Tibial nerve (tissue), 4 donors: ENCODE results near the gene ALKBH3. TPM values are rescaled to one million over a fixed set of nuclear protein-coding genes. Genes with fewer than 3 reads are reported as not detected.

ENCODE experiments used
- DNase-seq, 2 donors: peaks; one replicate each; pipeline ENCODE4 v3.0.0-alpha.2; 2019; ENCODE audit warnings: low spot score in 2 of 2
- H3K27ac ChIP-seq, 4 donors: fragments of 200-600 bp; sonication (generic) in 3 of 4; one replicate each; pipeline ENCODE4 v1.5.1; 2017 to 2019; ENCODE audit warnings: mild to moderate bottlenecking in 1 of 4
- H3K27me3 ChIP-seq, 2 donors: fragments of 200-600 bp; sonication (generic) in 1 of 2; one replicate each; pipeline versions ENCODE4 v1.5.1 to v1.6.0; 2017 to 2019
- H3K36me3 ChIP-seq, 3 donors: fragments of 200-600 bp; sonication (generic); one replicate each; pipeline ENCODE4 v1.5.1; 2018 to 2019
- H3K4me1 ChIP-seq, 4 donors: fragments of 200-600 bp; sonication (generic) in 3 of 4; one replicate each; pipeline ENCODE4 v1.5.1; 2017 to 2019
- H3K4me3 ChIP-seq, 4 donors: fragments of 200-600 bp; sonication (generic) in 3 of 4; one replicate each; pipeline ENCODE4 v1.5.1; 2017 to 2019; ENCODE audit warnings: mild to moderate bottlenecking in 1 of 4, moderate library complexity in 1 of 4
- H3K9me3 ChIP-seq, 4 donors: fragments of 200-600 bp; sonication (generic) in 3 of 4; one replicate each; pipeline ENCODE4 v1.5.1; 2017 to 2019
- CTCF ChIP-seq, 5 experiments: fragments of 200-600 bp in 3 of 5; fragments of 450-650 bp in 2 of 5; sonication (generic) in 3 of 5; IDR thresholded peaks; one replicate each; pipeline ENCODE4 v1.5.1; 2016 to 2019; ENCODE audit warnings: antibody characterized with exemption in 5 of 5, mild to moderate bottlenecking in 3 of 5, moderate library complexity in 2 of 5
- EP300 ChIP-seq, 2 donors: sonication (generic); formaldehyde crosslinking; IDR thresholded peaks; one replicate each; pipeline ENCODE4 v1.6.1; 2017; ENCODE audit warnings: antibody characterized with exemption in 2 of 2, mild to moderate bottlenecking in 1 of 2
- POLR2A ChIP-seq, 2 donors: fragments of 450-650 bp; IDR thresholded peaks; one replicate each; pipeline ENCODE4 v1.6.1; 2017; ENCODE audit warnings: antibody characterized with exemption in 2 of 2, mild to moderate bottlenecking in 2 of 2, moderate library complexity in 2 of 2
- WGBS, 2 donors: methylation state at CpG; one replicate each; pipeline ENCODE4 v1.1.5; 2018; 5-methylcytosine and 5-hydroxymethylcytosine counted together
- total RNA-seq, 4 donors: library from RNA; depleted of rRNA; stranded (reverse); fragments of >200 nt; gene quantifications; one replicate each; pipeline ENCODE4 v1.1.0, GENCODE V29; 2016

The ALKBH3 gene
- total RNA-seq, 4 donors from 2014 or later: 30.4 to 45.0 (median 38.0) TPM

GRCh38 chr11:43916621-43917020 lies 36.0 kb downstream of the ALKBH3 start:
- H3K36me3 ChIP-seq: peaks cover 0 to 71% (median 0%) of the 10 kb centered on the region in 3 donors
- no peaks in the 10 kb centered on the region for H3K9me3 ChIP-seq
- peak overlapping the region in 2 of 4 donors; percentile 4 to 26 for H3K27ac ChIP-seq
- peaks cover 0 to 23% (median 9%) of the 10 kb centered on the region in 4 donors for H3K4me1 ChIP-seq
- no peak overlapping the region for H3K4me3 ChIP-seq
- H3K27me3 ChIP-seq: no peaks in the 10 kb centered on the region
- WGBS, 2 donors: 70 to 81% methylated on average over 2 of the region's 2 CpGs
- DNase-seq: no peak
- TF ChIP-seq EP300 (IDR thresholded peaks at IDR 0.05) (no peak), POLR2A (IDR thresholded peaks at IDR 0.05) (no peak), CTCF (IDR thresholded peaks at IDR 0.05) (no peak)

GRCh38 chr11:43917851-43918250 lies 37.2 kb downstream of the ALKBH3 start:
- WGBS, 2 donors: 44 to 57% methylated on average over 1 of the region's 1 CpG
- Histone ChIP-seq H3K27me3 (no peaks in the 10 kb centered on the region), H3K36me3 (peaks cover 0 to 63% (median 0%) of the 10 kb centered on the region in 3 donors), H3K4me3 (no peak overlapping the region), H3K9me3 (no peaks in the 10 kb centered on the region), H3K4me1 (peaks cover 0 to 36% (median 15%) of the 10 kb centered on the region in 4 donors), H3K27ac (peak overlapping the region in 2 of 4 donors; percentile 90)
- TF ChIP-seq POLR2A (IDR thresholded peaks at IDR 0.05) (no peak), EP300 (IDR thresholded peaks at IDR 0.05) (no peak), CTCF (IDR thresholded peaks at IDR 0.05) (no peak)
- no peak for DNase-seq

GRCh38 chr11:43918662-43919061 lies 38.0 kb downstream of the ALKBH3 start:
- Histone ChIP-seq H3K27ac (peak overlapping the region in 2 of 4 donors; percentile 90), H3K9me3 (no peaks in the 10 kb centered on the region), H3K27me3 (no peaks in the 10 kb centered on the region), H3K36me3 (peaks cover 0 to 55% (median 0%) of the 10 kb centered on the region in 3 donors), H3K4me1 (peaks cover 0 to 44% (median 22%) of the 10 kb centered on the region in 4 donors), H3K4me3 (no peak overlapping the region)
- no peak for DNase-seq
- TF ChIP-seq EP300 (IDR thresholded peaks at IDR 0.05) (no peak), POLR2A (IDR thresholded peaks at IDR 0.05) (no peak), CTCF (IDR thresholded peaks at IDR 0.05) (no peak)

GRCh38 chr11:43919852-43920597 lies 39.4 kb downstream of the ALKBH3 start:
- Histone ChIP-seq H3K27ac (peak overlapping the region; percentile 63 to 90 (median 79)), H3K9me3 (no peaks in the 10 kb centered on the region), H3K27me3 (no peaks in the 10 kb centered on the region), H3K4me3 (no peak overlapping the region), H3K4me1 (peaks cover 0 to 57% (median 32%) of the 10 kb centered on the region in 4 donors), H3K36me3 (peaks cover 0 to 47% (median 0%) of the 10 kb centered on the region in 3 donors)
- WGBS, 2 donors: 76 to 78% methylated on average over 14 of the region's 14 CpGs
- no peak for TF ChIP-seq CTCF (IDR thresholded peaks at IDR 0.05)
- no peak for TF ChIP-seq POLR2A (IDR thresholded peaks at IDR 0.05)
- no peak for TF ChIP-seq EP300 (IDR thresholded peaks at IDR 0.05)
- no peak for DNase-seq
